Natural killer cell (primary cell): ENCODE data around the gene PPP1R1A. TPM values are rescaled to one million over a fixed set of nuclear protein-coding genes. Genes with fewer than 3 reads are reported as not detected.

Experiments used
- ATAC-seq, 3 donors: fragments of 150-1000 bp in 2 of 3; fragments of 200-7000 bp in 1 of 3; cut with Tn5 transposase; 1 replicate in 1 of 3; 2 replicates in 2 of 3; pipeline ENCODE4 v1.10.0; 2021; ENCODE audit warnings: mild to moderate bottlenecking in 2 of 3, moderate library complexity in 2 of 3
- DNase-seq, 2 donors: peaks; one replicate each; pipeline versions ENCODE4 v3.0.0 to v3.0.0-alpha.2; 2013 to 2021; ENCODE audit warnings: mixed read lengths in 1 of 2
- H3K27ac ChIP-seq: one replicate; pipeline ENCODE4 v1.5.1; 2013; ENCODE audit warnings: mild to moderate bottlenecking, low read length
- H3K27me3 ChIP-seq: one replicate; pipeline ENCODE4 v1.6.1; 2013; ENCODE audit warnings: low read length; ENCODE audit not compliant: control insufficient read depth, insufficient read depth
- H3K36me3 ChIP-seq: one replicate; pipeline ENCODE4 v1.6.1; 2013; ENCODE audit warnings: low read length; ENCODE audit not compliant: control insufficient read depth, insufficient read depth
- H3K4me1 ChIP-seq: one replicate; pipeline ENCODE4 v1.6.1; 2013; ENCODE audit warnings: low read length; ENCODE audit not compliant: control insufficient read depth, insufficient read depth
- H3K4me3 ChIP-seq: one replicate; pipeline ENCODE4 v1.5.1; 2013; ENCODE audit warnings: low read length
- H3K9me3 ChIP-seq: one replicate; pipeline ENCODE4 v1.6.1; 2013; ENCODE audit warnings: low read length; ENCODE audit not compliant: control insufficient read depth, insufficient read depth
- H3K27ac Mint-ChIP-seq, 2 donors: one replicate each; pipeline ENCODE4 v1.8.0; 2022; ENCODE audit warnings: mild to moderate bottlenecking in 2 of 2, mixed read lengths in 2 of 2, moderate library complexity in 1 of 2
- H3K27me3 Mint-ChIP-seq, 2 donors: one replicate each; pipeline ENCODE4 v1.8.0; 2022; ENCODE audit warnings: low read depth in 2 of 2, mixed read lengths in 2 of 2
- H3K36me3 Mint-ChIP-seq: one replicate; pipeline ENCODE4 v1.8.0; 2022; ENCODE audit warnings: mixed read lengths
- H3K4me1 Mint-ChIP-seq, 2 donors: one replicate each; pipeline ENCODE4 v1.8.0; 2022; ENCODE audit warnings: mixed read lengths in 2 of 2
- H3K4me3 Mint-ChIP-seq: one replicate; pipeline ENCODE4 v1.8.0; 2022; ENCODE audit warnings: mild to moderate bottlenecking, moderate library complexity, mixed read lengths
- H3K9me3 Mint-ChIP-seq, 2 donors: one replicate each; pipeline ENCODE4 v1.8.0; 2022; ENCODE audit warnings: mixed read lengths in 2 of 2
- CTCF ChIP-seq: fragments of 200-600 bp; IDR thresholded peaks from one replicate; pipeline ENCODE4 v1.8.0; 2022; ENCODE audit warnings: antibody characterized with exemption
- WGBS: methylation state at CpG from one replicate; pipeline ENCODE4 v1.1.7; 2013; ENCODE audit warnings: missing lambda C conversion rate; ENCODE audit not compliant: insufficient coverage; 5-methylcytosine and 5-hydroxymethylcytosine counted together
- intact Hi-C: fragments of 100-400 bp; cut with micrococcal nuclease; formaldehyde crosslinking; loops from one replicate; pipeline ENCODE4 v1.14.2; 2022
- total RNA-seq, 4 donors: library from RNA; stranded (reverse); fragments of 120-200 nt in 1 of 4; gene quantifications; one replicate each; pipeline versions ENCODE4 v1.2.3 to v1.2.4, GENCODE V29; 2013 to 2022

PPP1R1A gene
- total RNA-seq, 3 donors from 2014 or later (not counting 1 experiment from before 2014, with no cell fraction given), result not detected

- Mint-ChIP-seq H3K4me3 (no peak overlapping the region), H3K4me1 (peaks cover 0 to 5% of the 10 kb centered on the region in 2 donors), H3K36me3 (peaks cover 6% of the 10 kb centered on the region), H3K27me3 (peaks cover 21 to 25% of the 10 kb centered on the region in 2 donors), H3K27ac (no peak overlapping the region), H3K9me3 (no peaks in the 10 kb centered on the region)
- Histone ChIP-seq H3K36me3 (no peaks in the 10 kb centered on the region), H3K4me1 (no peaks in the 10 kb centered on the region), H3K9me3 (no peaks in the 10 kb centered on the region), H3K27me3 (no peaks in the 10 kb centered on the region), H3K27ac (no peak overlapping the region), H3K4me3 (no peak overlapping the region)
- ATAC-seq (no peak), DNase-seq (no peak)
- WGBS, result 77% methylated on average over 4 of the region's 5 CpGs
- no peak for TF ChIP-seq CTCF
- intact Hi-C loops, result no loop called here
Observed at GRCh38 chr12:54631551-54631950, 43.1 kb upstream of the PPP1R1A start.

- H3K27ac ChIP-seq, result no peak overlapping the region
- intact Hi-C loops, result no loop called here
- H3K27me3 ChIP-seq, result no peaks in the 10 kb centered on the region
- ATAC-seq, result no peak
- H3K27me3 Mint-ChIP-seq, result peaks cover 21 to 31% of the 10 kb centered on the region in 2 donors
- TF ChIP-seq CTCF, result no peak
- DNase-seq, result no peak
- no peak overlapping the region for H3K27ac Mint-ChIP-seq
- no peaks in the 10 kb centered on the region for H3K4me1 ChIP-seq
- H3K36me3 ChIP-seq, result no peaks in the 10 kb centered on the region
- 87% methylated on average over 2 of the region's 2 CpGs for WGBS
- H3K9me3 Mint-ChIP-seq, result no peaks in the 10 kb centered on the region
- no peak overlapping the region for H3K4me3 ChIP-seq
- peaks cover 4 to 5% of the 10 kb centered on the region in 2 donors for H3K4me1 Mint-ChIP-seq
- H3K9me3 ChIP-seq, result no peaks in the 10 kb centered on the region
- H3K4me3 Mint-ChIP-seq, result no peak overlapping the region
- peaks cover 6% of the 10 kb centered on the region for H3K36me3 Mint-ChIP-seq
Observed at GRCh38 chr12:54629925-54630324, 41.5 kb upstream of the PPP1R1A start.

- no peak for ATAC-seq
- no peak overlapping the region for H3K4me3 Mint-ChIP-seq
- DNase-seq, result no peak
- Histone ChIP-seq H3K4me3 (no peak overlapping the region), H3K4me1 (no peaks in the 10 kb centered on the region), H3K27me3 (no peaks in the 10 kb centered on the region), H3K27ac (no peak overlapping the region), H3K36me3 (no peaks in the 10 kb centered on the region), H3K9me3 (no peaks in the 10 kb centered on the region)
- peaks cover 27 to 45% of the 10 kb centered on the region in 2 donors for H3K27me3 Mint-ChIP-seq
- TF ChIP-seq CTCF, result no peak
- intact Hi-C loops, result no loop called here
- peaks cover 6% of the 10 kb centered on the region for H3K36me3 Mint-ChIP-seq
- no peaks in the 10 kb centered on the region for H3K9me3 Mint-ChIP-seq
- 92% methylated on average over 3 of the region's 3 CpGs for WGBS
- no peak overlapping the region for H3K27ac Mint-ChIP-seq
- peaks cover 5% of the 10 kb centered on the region in 2 donors for H3K4me1 Mint-ChIP-seq
Observed at GRCh38 chr12:54628186-54628846, 39.9 kb upstream of the PPP1R1A start.

GRCh38 chr12:54627304-54627703 lies 38.8 kb upstream of the PPP1R1A start:
- H3K27me3 Mint-ChIP-seq, result peaks cover 30 to 56% of the 10 kb centered on the region in 2 donors
- Histone ChIP-seq H3K27me3 (peaks cover 2% of the 10 kb centered on the region), H3K27ac (no peak overlapping the region), H3K36me3 (no peaks in the 10 kb centered on the region), H3K4me1 (no peaks in the 10 kb centered on the region), H3K9me3 (no peaks in the 10 kb centered on the region), H3K4me3 (no peak overlapping the region)
- DNase-seq (no peak), ATAC-seq (no peak)
- TF ChIP-seq CTCF, result no peak
- 89% methylated on average over 3 of the region's 3 CpGs for WGBS
- H3K27ac Mint-ChIP-seq, result no peak overlapping the region
- intact Hi-C loops, result no loop called here
- H3K36me3 Mint-ChIP-seq, result peaks cover 6% of the 10 kb centered on the region
- H3K9me3 Mint-ChIP-seq, result no peaks in the 10 kb centered on the region
- H3K4me3 Mint-ChIP-seq, result no peak overlapping the region
- H3K4me1 Mint-ChIP-seq, result peaks cover 2 to 5% of the 10 kb centered on the region in 2 donors
